Measurements from ENCODE around the gene TNKS1BP1.

DNA sequence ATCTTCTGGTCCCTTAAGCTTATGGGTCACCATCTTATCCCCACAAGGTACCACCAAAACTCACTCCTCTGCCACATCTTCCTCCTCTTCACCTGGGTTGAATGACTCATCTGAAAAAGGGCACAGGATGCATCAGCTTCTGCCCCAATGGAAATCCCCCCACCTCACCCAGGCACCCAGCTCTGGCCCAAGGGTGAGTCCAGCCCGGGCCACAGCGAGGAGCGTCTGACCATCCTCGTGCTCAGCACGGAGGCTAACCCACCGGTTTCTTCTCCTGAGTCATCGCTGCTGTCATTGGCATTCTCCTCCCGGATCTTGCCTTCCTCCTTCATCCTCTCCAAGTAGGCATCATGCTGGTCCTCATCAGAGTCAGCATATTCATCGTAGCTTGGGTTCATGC lies 5.3 kb upstream of the TNKS1BP1 start:
- TF ChIP-seq, protein P1, sequence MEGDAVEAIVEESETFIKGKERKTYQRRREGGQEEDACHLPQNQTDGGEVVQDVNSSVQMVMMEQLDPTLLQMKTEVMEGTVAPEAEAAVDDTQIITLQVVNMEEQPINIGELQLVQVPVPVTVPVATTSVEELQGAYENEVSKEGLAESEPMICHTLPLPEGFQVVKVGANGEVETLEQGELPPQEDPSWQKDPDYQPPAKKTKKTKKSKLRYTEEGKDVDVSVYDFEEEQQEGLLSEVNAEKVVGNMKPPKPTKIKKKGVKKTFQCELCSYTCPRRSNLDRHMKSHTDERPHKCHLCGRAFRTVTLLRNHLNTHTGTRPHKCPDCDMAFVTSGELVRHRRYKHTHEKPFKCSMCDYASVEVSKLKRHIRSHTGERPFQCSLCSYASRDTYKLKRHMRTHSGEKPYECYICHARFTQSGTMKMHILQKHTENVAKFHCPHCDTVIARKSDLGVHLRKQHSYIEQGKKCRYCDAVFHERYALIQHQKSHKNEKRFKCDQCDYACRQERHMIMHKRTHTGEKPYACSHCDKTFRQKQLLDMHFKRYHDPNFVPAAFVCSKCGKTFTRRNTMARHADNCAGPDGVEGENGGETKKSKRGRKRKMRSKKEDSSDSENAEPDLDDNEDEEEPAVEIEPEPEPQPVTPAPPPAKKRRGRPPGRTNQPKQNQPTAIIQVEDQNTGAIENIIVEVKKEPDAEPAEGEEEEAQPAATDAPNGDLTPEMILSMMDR (IDR thresholded peaks at IDR 0.05): no peak
- no peak for TF ChIP-seq ZFX (IDR thresholded peaks at IDR 0.05; ENCODE audit: borderline replicate concordance)
